HG02852 (cell line): ENCODE measurements around the gene ACOXL.
A peak's percentile ranks its signal among the peaks of the same experiment; 100 is the strongest.

Experiments
- ATAC-seq: cut with Tn5 transposase; IDR thresholded peaks from one replicate; pipeline ENCODE4 v1.9.1; 2021; ENCODE audit warnings: mild to moderate bottlenecking, moderate library complexity; ENCODE audit not compliant: unreplicated experiment

Gene ACOXL

GRCh38 chr2:110718382-110718781, 14.0 kb upstream of the ACOXL start:
- ATAC-seq = no peak

GRCh38 chr2:110718990-110719389, 13.4 kb upstream of the ACOXL start:
- ATAC-seq = no peak

- no peak for ATAC-seq
Measured at GRCh38 chr2:110720547-110720946, 11.8 kb upstream of the ACOXL start.

- no peak for ATAC-seq
Measured at GRCh38 chr2:110724820-110725219, 7.6 kb upstream of the ACOXL start.

- no peak for ATAC-seq
Measured at GRCh38 chr2:110725370-110725769, 7.0 kb upstream of the ACOXL start.

GRCh38 chr2:110725859-110726258, 6.5 kb upstream of the ACOXL start:
- no peak for ATAC-seq

GRCh38 chr2:110726285-110726684, 6.1 kb upstream of the ACOXL start:
- no peak for ATAC-seq

GRCh38 chr2:110727923-110728322, 4.5 kb upstream of the ACOXL start:
- ATAC-seq = no peak

- no peak for ATAC-seq
Measured at GRCh38 chr2:110729106-110729505, 3.3 kb upstream of the ACOXL start.

GRCh38 chr2:110731064-110731463, 1.3 kb upstream of the ACOXL start:
- no peak for ATAC-seq

GRCh38 chr2:110735366-110735765, 3.0 kb downstream of the ACOXL start:
- ATAC-seq = no peak

GRCh38 chr2:110737783-110738182, 5.4 kb downstream of the ACOXL start:
- ATAC-seq = no peak

GRCh38 chr2:110740747-110741349, 8.5 kb downstream of the ACOXL start:
- ATAC-seq = no peak

GRCh38 chr2:110741491-110741980, 9.2 kb downstream of the ACOXL start:
- ATAC-seq = no peak

- no peak for ATAC-seq
Measured at GRCh38 chr2:110742412-110742811, 10.0 kb downstream of the ACOXL start.

GRCh38 chr2:110743600-110743999, 11.2 kb downstream of the ACOXL start:
- ATAC-seq = no peak

- ATAC-seq = no peak
Measured at GRCh38 chr2:110744429-110744828, 12.1 kb downstream of the ACOXL start.

- no peak for ATAC-seq
Measured at GRCh38 chr2:110745048-110745447, 12.7 kb downstream of the ACOXL start.

GRCh38 chr2:110746586-110747521, 14.5 kb downstream of the ACOXL start:
- no peak for ATAC-seq

GRCh38 chr2:110747522-110748488, 15.4 kb downstream of the ACOXL start:
- no peak for ATAC-seq

- peak; percentile 99 for ATAC-seq
Measured at GRCh38 chr2:110748489-110748867, 16.1 kb downstream of the ACOXL start.
